OCI-LY7 (cell line): ENCODE data around the gene FGF23. TPM values are rescaled to one million over a fixed set of nuclear protein-coding genes. Genes with fewer than 3 reads are reported as not detected.

ENCODE experiments used
- BruUV-seq: library from RNA; stranded (reverse); fragments of 400-500 nt; replicated peaks from 2 replicates; lab custom pipeline; 2021; lab: Mats Ljungman, UMichigan
- CTCF ChIA-PET: fragments of 300-600 bp; sonication (Branson Sonifier 250); formaldehyde crosslinking; loops from one replicate; lab custom pipeline; 2022; ENCODE audit warnings: antibody characterized with exemption; ENCODE audit not compliant: unreplicated experiment; lab: Charles Lee
- POLR2A ChIA-PET: fragments of 300-600 bp; sonication (Branson Sonifier 250); formaldehyde crosslinking; loops from one replicate; lab custom pipeline; 2022; ENCODE audit warnings: antibody characterized with exemption; lab: Charles Lee
- DNase-seq: peaks from one replicate; pipeline ENCODE4 v3.0.0-alpha.2; 2015; ENCODE audit warnings: low spot score
- H2AFZ ChIP-seq: fragments of 200-600 bp; sonication (generic), shearing (Covaris generic); 2 replicates; pipeline ENCODE4 v1.6.1; 2014; ENCODE audit warnings: mild to moderate bottlenecking, antibody characterized with exemption, low read length, moderate library complexity
- H3K27ac ChIP-seq: fragments of 200-600 bp; sonication (generic); 2 replicates; pipeline ENCODE4 v1.5.1; 2014; ENCODE audit warnings: mixed run types, low read depth, mild to moderate bottlenecking, moderate library complexity, low read length, inconsistent platforms; ENCODE audit not compliant: poor library complexity, severe bottlenecking
- H3K36me3 ChIP-seq: fragments of 200-600 bp; sonication (generic); 2 replicates; pipeline ENCODE4 v1.6.1; 2014; ENCODE audit warnings: mild to moderate bottlenecking, antibody characterized with exemption, low read length, moderate library complexity, mixed read lengths; ENCODE audit not compliant: insufficient read depth
- H3K4me1 ChIP-seq: fragments of 200-600 bp; sonication (generic); 2 replicates; pipeline ENCODE4 v1.5.1; 2014; ENCODE audit warnings: mild to moderate bottlenecking, low read length; ENCODE audit not compliant: insufficient read depth, poor library complexity, severe bottlenecking
- H3K4me2 ChIP-seq: fragments of 200-600 bp; sonication (generic); 2 replicates; pipeline ENCODE4 v1.6.1; 2014; ENCODE audit warnings: mild to moderate bottlenecking, low read length
- H3K4me3 ChIP-seq: fragments of 200-600 bp; sonication (generic); 2 replicates; pipeline ENCODE4 v1.5.1; 2014; ENCODE audit warnings: mild to moderate bottlenecking, low read depth, low read length; ENCODE audit not compliant: poor library complexity, severe bottlenecking
- H3K79me2 ChIP-seq: fragments of 200-600 bp; sonication (generic); 2 replicates; pipeline ENCODE4 v1.6.1; 2016; ENCODE audit warnings: low read depth, mild to moderate bottlenecking, low read length, moderate library complexity, mixed read lengths; ENCODE audit not compliant: insufficient read depth
- H3K9me2 ChIP-seq: fragments of 200-600 bp; sonication (generic); 2 replicates; pipeline ENCODE4 v1.6.1; 2016; ENCODE audit warnings: mild to moderate bottlenecking, low read length, mixed read lengths; ENCODE audit not compliant: insufficient read depth
- H3K9me3 ChIP-seq: fragments of 200-600 bp; sonication (generic); 2 replicates; pipeline ENCODE4 v1.6.1; 2014; ENCODE audit warnings: mild to moderate bottlenecking, mixed run types, low read length, mixed read lengths
- H4K20me1 ChIP-seq: fragments of 200-600 bp; sonication (generic); 2 replicates; pipeline ENCODE4 v1.6.1; 2014; ENCODE audit warnings: mild to moderate bottlenecking, antibody characterized with exemption, low read length, moderate library complexity, mixed read lengths; ENCODE audit not compliant: insufficient read depth
- EZH2phosphoT487 ChIP-seq: fragments of 200-600 bp; sonication (generic); IDR thresholded peaks from 2 replicates; pipeline ENCODE4 v1.6.1; 2018; ENCODE audit warnings: low read depth, borderline replicate concordance, mild to moderate bottlenecking, mixed run types, antibody characterized with exemption, low read length, moderate library complexity, mixed read lengths
- intact Hi-C: fragments of 100-400 bp; cut with micrococcal nuclease; formaldehyde crosslinking; loops from one replicate; pipeline ENCODE4 v1.10.0; 2022; ENCODE audit not compliant: unreplicated experiment
- total RNA-seq, 2 experiments: library from RNA; depleted of rRNA in 1 of 2; stranded (reverse); fragments of >200 nt in 1 of 2; shearing (Covaris generic) in 1 of 2; gene quantifications; 2 replicates each; pipeline ENCODE4 v1.2.3, GENCODE V29; 2014 to 2022
- TF ChIP-seq, protein P1 (sequence below): fragments of 200-600 bp; sonication (generic); conservative IDR thresholded peaks from 2 replicates; pipeline ENCODE4 v1.5.1; 2014; ENCODE audit warnings: mild to moderate bottlenecking, antibody characterized with exemption, low read length, moderate library complexity, mixed read lengths

FGF23 gene
- total RNA-seq, 2 experiments from 2014 or later = 0.16 TPM; not detected in 1

DNA sequence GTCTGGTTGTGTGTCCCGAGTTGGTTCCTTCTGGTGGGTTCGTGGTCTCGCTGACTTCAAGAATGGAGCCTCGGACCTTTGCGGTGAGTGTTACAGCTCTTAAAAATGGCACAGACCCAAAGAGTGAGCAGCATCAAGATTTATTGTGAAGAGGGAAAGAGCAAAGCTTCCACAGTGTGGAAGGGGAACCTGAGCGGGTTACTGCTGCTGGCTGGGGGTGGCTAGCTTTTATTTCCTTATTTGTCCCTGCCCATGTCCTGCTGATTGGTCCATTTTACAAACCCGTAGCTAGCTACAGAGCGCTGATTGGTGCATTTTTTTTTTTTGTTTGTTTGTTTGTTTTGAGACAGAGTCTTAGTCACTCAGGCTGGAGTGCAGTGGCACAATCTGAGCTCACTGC lies 36.8 kb upstream of the FGF23 start:
- no peaks in the 10 kb centered on the region for H3K36me3 ChIP-seq
- no peaks in the 10 kb centered on the region for H3K79me2 ChIP-seq
- H3K4me3 ChIP-seq = no peak overlapping the region
- H4K20me1 ChIP-seq = no peaks in the 10 kb centered on the region
- H3K4me1 ChIP-seq = no peaks in the 10 kb centered on the region
- no TSS peak for BruUV-seq
- ChIA-PET POLR2A (no interaction called here), CTCF (no interaction called here)
- TF ChIP-seq, protein P1, sequence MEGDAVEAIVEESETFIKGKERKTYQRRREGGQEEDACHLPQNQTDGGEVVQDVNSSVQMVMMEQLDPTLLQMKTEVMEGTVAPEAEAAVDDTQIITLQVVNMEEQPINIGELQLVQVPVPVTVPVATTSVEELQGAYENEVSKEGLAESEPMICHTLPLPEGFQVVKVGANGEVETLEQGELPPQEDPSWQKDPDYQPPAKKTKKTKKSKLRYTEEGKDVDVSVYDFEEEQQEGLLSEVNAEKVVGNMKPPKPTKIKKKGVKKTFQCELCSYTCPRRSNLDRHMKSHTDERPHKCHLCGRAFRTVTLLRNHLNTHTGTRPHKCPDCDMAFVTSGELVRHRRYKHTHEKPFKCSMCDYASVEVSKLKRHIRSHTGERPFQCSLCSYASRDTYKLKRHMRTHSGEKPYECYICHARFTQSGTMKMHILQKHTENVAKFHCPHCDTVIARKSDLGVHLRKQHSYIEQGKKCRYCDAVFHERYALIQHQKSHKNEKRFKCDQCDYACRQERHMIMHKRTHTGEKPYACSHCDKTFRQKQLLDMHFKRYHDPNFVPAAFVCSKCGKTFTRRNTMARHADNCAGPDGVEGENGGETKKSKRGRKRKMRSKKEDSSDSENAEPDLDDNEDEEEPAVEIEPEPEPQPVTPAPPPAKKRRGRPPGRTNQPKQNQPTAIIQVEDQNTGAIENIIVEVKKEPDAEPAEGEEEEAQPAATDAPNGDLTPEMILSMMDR = no peak
- no peak for TF ChIP-seq EZH2phosphoT487
- no peak overlapping the region for H3K27ac ChIP-seq
- intact Hi-C loops = no loop called here
- H3K9me2 ChIP-seq = no peaks in the 10 kb centered on the region
- no peak overlapping the region for H3K4me2 ChIP-seq
- no peak for DNase-seq
- H3K9me3 ChIP-seq = no peaks in the 10 kb centered on the region
- H2AFZ ChIP-seq = no peak overlapping the region

DNA sequence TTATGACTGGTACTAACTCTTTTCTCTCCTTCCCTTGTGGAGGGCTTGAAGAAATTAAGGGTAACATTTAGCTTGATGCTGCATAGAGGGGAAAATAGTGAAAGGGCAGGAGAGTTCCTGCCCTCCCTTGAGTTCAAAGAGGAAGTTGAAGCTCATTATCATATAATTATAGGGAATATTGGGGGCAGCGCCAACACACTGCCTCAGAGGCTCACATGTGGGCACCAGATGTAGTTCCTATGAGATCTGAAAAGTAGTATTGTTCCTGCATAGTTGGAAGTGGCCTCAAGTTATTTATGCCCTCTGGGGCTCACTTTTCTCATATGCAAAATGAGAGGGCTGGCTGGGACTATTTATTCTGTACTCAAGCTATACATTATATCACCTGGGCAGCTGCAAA lies 33.0 kb upstream of the FGF23 start:
- H3K79me2 ChIP-seq = no peaks in the 10 kb centered on the region
- no peak overlapping the region for H3K4me2 ChIP-seq
- BruUV-seq = no TSS peak
- no peaks in the 10 kb centered on the region for H3K9me2 ChIP-seq
- intact Hi-C loops = no loop called here
- H3K4me3 ChIP-seq = no peak overlapping the region
- H3K4me1 ChIP-seq = no peaks in the 10 kb centered on the region
- H2AFZ ChIP-seq = no peak overlapping the region
- no peak overlapping the region for H3K27ac ChIP-seq
- H3K36me3 ChIP-seq = no peaks in the 10 kb centered on the region
- DNase-seq = no peak
- POLR2A ChIA-PET = interaction anchor here (1.0 to 1.3 kb wide), 2 partner anchors 50 to 345 kb away, joined by 3 read pairs; no protein-coding TSS in a partner anchor
- H4K20me1 ChIP-seq = no peaks in the 10 kb centered on the region
- TF ChIP-seq, protein P1 = no peak
- no peak for TF ChIP-seq EZH2phosphoT487
- H3K9me3 ChIP-seq = no peaks in the 10 kb centered on the region
- CTCF ChIA-PET = no interaction called here

DNA sequence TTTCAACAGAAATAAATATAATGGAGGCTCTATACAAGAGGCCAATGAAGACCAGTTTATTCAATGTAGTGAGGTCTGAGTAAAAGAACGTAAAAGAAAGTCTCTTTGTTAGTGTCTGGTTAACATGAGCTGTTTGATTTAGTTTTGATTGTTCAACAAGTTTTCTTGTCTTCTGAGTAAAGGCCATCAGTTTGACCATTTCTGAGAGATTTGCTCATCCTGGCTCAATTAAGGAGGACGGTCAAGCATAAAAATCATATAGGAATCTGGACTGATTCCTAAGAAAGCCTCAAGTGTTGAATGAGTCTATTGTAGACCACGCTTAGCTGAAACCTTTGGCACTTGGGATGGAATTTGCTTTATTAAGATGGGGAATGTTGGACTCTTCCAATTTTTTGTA lies 32.5 kb upstream of the FGF23 start:
- ChIA-PET CTCF (no interaction called here), POLR2A (interaction anchor here (1.3 kb wide), 1 partner anchor 50 kb away, joined by 3 read pairs; no protein-coding TSS in a partner anchor)
- intact Hi-C loops = no loop called here
- H3K4me1 ChIP-seq = no peaks in the 10 kb centered on the region
- no peaks in the 10 kb centered on the region for H3K79me2 ChIP-seq
- no peak for DNase-seq
- BruUV-seq = no TSS peak
- H4K20me1 ChIP-seq = no peaks in the 10 kb centered on the region
- no peak overlapping the region for H3K27ac ChIP-seq
- H3K4me3 ChIP-seq = no peak overlapping the region
- H3K9me3 ChIP-seq = no peaks in the 10 kb centered on the region
- H3K4me2 ChIP-seq = no peak overlapping the region
- TF ChIP-seq EZH2phosphoT487 = no peak
- TF ChIP-seq, protein P1 = no peak
- H3K36me3 ChIP-seq = no peaks in the 10 kb centered on the region
- no peaks in the 10 kb centered on the region for H3K9me2 ChIP-seq
- H2AFZ ChIP-seq = no peak overlapping the region
